ENCODE measurements around the gene CASTOR2. TPM values are rescaled to one million over a fixed set of nuclear protein-coding genes. Genes with fewer than 3 reads are reported as not detected.

Gene CASTOR2
- total RNA-seq, 2 donors from 2014 or later: 4.4 to 5.6 TPM

Other genes with a start within 250 kb of the CASTOR2 start
- gene NCF1, start 190.7 kb upstream of the CASTOR2 start, total RNA-seq: 1 to 10 TPM; 1.8 to 3.8 TPM
- 10 to 100 TPM in 1 of 2 donors, 1 to 10 TPM in 1; 4.4 to 13.4 TPM for gene GTF2IRD2, start 113.1 kb upstream of the CASTOR2 start, total RNA-seq
- 10 to 100 TPM; 42.3 to 43.2 TPM for gene RCC1L, start 109.1 kb downstream of the CASTOR2 start, total RNA-seq
- 10 to 100 TPM; 12.9 to 13.3 TPM for gene GTF2IRD2B, start 127.9 kb downstream of the CASTOR2 start, total RNA-seq

All from activated T-cell treated with anti-CD3 and anti-CD28 coated beads, Interleukin-2, amount 50 U/mL, for 72 hours (primary cell).